IPS DF 6.9 (cell line): ENCODE measurements around the gene LTC4S.
"Not testable (repeated sequence)": the region's sequence is repeated elsewhere in the genome, so short reads cannot be mapped to it uniquely, and the experiment has no call there.

Source experiments
- DNase-seq: peaks from one replicate; pipeline ENCODE4 v3.0.0-alpha.2; 2013; ENCODE audit warnings: low read depth, low spot score
- H3K27ac ChIP-seq: one replicate; pipeline ENCODE4 v1.5.1; 2013; ENCODE audit warnings: low read length, control low read depth
- H3K27me3 ChIP-seq: 2 replicates; pipeline ENCODE4 v1.6.1; 2013; ENCODE audit warnings: mild to moderate bottlenecking, low read length; ENCODE audit not compliant: control insufficient read depth, insufficient read depth
- H3K36me3 ChIP-seq: 2 replicates; pipeline ENCODE4 v1.6.1; 2013; ENCODE audit warnings: low read length; ENCODE audit not compliant: control insufficient read depth, insufficient read depth
- H3K4me1 ChIP-seq: 2 replicates; pipeline ENCODE4 v1.6.1; 2013; ENCODE audit warnings: low read length; ENCODE audit not compliant: control insufficient read depth, insufficient read depth
- H3K4me3 ChIP-seq: 2 replicates; pipeline ENCODE4 v1.5.1; 2013; ENCODE audit warnings: mild to moderate bottlenecking, low read length
- H3K9me3 ChIP-seq: 2 replicates; pipeline ENCODE4 v1.6.1; 2013; ENCODE audit warnings: low read length, inconsistent platforms; ENCODE audit not compliant: control insufficient read depth, insufficient read depth
- WGBS: extraction: QIAGEN DNeasy Blood & Tissue Kit; methylation state at CpG from one replicate; pipeline ENCODE4 v1.1.7; 2013; ENCODE audit warnings: mixed read lengths, missing lambda C conversion rate; ENCODE audit not compliant: insufficient read length, insufficient coverage; 5-methylcytosine and 5-hydroxymethylcytosine counted together

The LTC4S gene

DNA sequence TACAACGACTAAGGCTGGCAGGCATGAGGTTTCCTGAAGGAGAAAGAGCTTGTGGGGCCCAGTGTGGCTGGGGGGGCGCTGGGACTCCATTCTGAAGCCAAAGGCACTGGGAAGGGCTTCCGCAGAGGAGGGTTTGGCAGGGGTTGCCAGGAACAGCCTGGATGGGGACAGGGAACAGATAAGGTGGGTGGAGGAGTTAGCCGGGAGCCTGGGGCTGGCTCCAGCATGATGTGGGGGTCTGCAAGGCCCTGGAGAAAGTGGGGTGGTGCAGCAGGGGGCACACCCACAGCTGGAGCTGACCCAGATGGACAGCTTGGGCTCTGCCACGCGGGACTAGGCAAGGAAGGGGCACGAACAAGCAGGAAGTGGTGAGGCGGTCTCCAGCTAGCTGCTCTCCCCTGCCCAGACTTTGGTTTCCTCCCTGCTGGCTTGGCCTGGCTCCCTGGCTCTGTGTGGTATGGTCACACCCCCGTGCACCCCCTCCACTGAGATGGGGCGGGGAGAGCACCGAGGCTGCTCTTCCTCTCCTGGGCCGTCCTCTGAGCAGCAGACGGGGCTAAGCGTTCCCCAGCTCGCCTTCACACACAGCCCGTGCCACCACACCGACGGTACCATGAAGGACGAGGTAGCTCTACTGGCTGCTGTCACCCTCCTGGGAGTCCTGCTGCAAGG is at the start of gene LTC4S:
TSS of gene LTC4S (plus strand) at position 519 of the 672 bp plus-strand sequence. CDS start at position 614, 95 bp downstream.
- Histone ChIP-seq H3K4me3 (no peak within 1 kb of the TSS), H3K27ac (no peak within 1 kb of the TSS), H3K27me3 (no peaks in the 10 kb centered on the region), H3K36me3 (peaks cover 7% of the 10 kb centered on the region), H3K4me1 (peaks cover 3% of the 10 kb centered on the region; the same call in 1 of the 2 replicates), H3K9me3 (no peaks in the 10 kb centered on the region)
- no CpG with 5 or more reads among the region's 19 CpGs for WGBS
- DNase-seq: no peak

DNA sequence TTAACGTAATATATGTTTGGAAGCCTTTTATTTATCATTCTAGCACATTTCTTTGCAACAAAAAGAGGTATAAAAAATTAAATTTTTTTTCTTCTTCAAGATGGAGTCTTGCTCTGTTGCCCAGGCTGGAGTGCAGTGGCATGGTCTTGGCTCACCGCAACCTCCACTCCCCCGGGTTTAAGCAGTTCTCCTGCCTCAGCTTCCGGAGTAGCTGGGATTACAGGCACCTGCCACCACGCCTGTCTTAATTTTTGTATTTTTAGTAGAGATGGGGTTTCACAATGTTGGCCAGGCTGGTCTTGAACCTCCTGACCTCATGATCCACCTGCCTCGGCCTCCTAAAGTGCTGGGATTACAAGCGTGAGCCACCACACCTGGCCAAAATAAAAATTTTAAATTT is 49.7 kb upstream of the LTC4S start:
- not testable (repeated sequence) for H3K27ac ChIP-seq, H3K4me1 ChIP-seq, H3K27me3 ChIP-seq, H3K4me3 ChIP-seq, H3K9me3 ChIP-seq, H3K36me3 ChIP-seq, DNase-seq
- WGBS: no CpG with 5 or more reads among the region's 7 CpGs

DNA sequence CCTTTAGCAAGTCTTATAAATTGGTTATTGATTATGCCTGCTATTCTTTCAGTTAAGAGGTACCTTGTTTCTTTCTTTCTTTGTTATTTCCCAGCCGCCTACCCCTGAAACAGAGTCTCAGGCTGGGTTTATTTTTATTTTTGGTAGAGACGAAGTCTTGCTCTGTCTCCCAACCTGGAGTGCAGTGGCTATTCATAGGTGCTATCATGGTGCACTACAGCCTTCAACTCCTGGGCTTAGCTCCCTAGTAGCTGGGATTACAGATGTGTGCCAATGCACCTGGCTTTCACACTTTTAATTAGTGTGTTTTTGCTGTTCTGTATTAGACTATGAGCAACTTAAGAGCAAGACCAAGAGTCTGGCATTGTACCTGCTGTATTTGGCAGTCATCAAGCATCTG is 46.9 kb upstream of the LTC4S start:
- no peak overlapping the region for H3K27ac ChIP-seq
- no peak overlapping the region for H3K4me3 ChIP-seq
- H3K27me3 ChIP-seq: no peaks in the 10 kb centered on the region
- DNase-seq: no peak
- no CpG with 5 or more reads among the region's 2 CpGs for WGBS
- no peaks in the 10 kb centered on the region for H3K9me3 ChIP-seq
- no peaks in the 10 kb centered on the region for H3K36me3 ChIP-seq
- H3K4me1 ChIP-seq: no peaks in the 10 kb centered on the region

GRCh38 chr5:179747811-179748210 is 46.0 kb upstream of the LTC4S start:
- Histone ChIP-seq H3K27ac (no peak overlapping the region), H3K9me3 (no peaks in the 10 kb centered on the region), H3K27me3 (no peaks in the 10 kb centered on the region), H3K4me1 (no peaks in the 10 kb centered on the region), H3K36me3 (no peaks in the 10 kb centered on the region), H3K4me3 (no peak overlapping the region)
- no peak for DNase-seq
- no CpG with 5 or more reads among the region's 3 CpGs for WGBS

- no peak for DNase-seq
- peaks cover 2% of the 10 kb centered on the region; the same call in 1 of the 2 replicates for H3K4me1 ChIP-seq
- no peaks in the 10 kb centered on the region for H3K27me3 ChIP-seq
- H3K27ac ChIP-seq: no peak overlapping the region
- H3K9me3 ChIP-seq: no peaks in the 10 kb centered on the region
- no CpG with 5 or more reads among the region's 8 CpGs for WGBS
- no peak overlapping the region for H3K4me3 ChIP-seq
- no peaks in the 10 kb centered on the region for H3K36me3 ChIP-seq
Observed at GRCh38 chr5:179749857-179750508, 43.8 kb upstream of the LTC4S start.

DNA sequence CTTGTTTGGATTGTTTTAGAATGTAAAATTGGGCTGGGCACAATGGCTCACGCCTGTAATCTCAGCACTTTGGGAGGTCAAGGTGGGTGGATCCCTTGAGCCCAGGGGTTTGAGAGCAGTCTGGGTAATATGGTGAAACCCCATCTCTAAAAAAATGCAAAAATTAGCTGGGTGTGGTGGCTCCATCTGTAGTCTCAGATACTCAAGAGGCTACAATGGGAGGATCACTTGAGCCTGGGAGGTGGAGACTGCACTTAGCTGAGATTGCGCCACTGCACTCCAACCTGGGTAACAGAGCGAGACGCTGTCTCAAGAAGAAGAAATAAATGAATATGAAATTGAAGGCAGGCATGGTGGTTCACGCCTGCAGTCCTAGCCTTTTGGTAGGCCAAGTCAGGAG is 39.8 kb upstream of the LTC4S start:
- no CpG with 5 or more reads among the region's 5 CpGs for WGBS
- H3K27ac ChIP-seq: no peak overlapping the region
- no peak for DNase-seq
- H3K27me3 ChIP-seq: no peaks in the 10 kb centered on the region
- peaks cover 2% of the 10 kb centered on the region; the same call in 1 of the 2 replicates for H3K4me1 ChIP-seq
- no peak overlapping the region for H3K4me3 ChIP-seq
- H3K36me3 ChIP-seq: no peaks in the 10 kb centered on the region
- no peaks in the 10 kb centered on the region for H3K9me3 ChIP-seq

DNA sequence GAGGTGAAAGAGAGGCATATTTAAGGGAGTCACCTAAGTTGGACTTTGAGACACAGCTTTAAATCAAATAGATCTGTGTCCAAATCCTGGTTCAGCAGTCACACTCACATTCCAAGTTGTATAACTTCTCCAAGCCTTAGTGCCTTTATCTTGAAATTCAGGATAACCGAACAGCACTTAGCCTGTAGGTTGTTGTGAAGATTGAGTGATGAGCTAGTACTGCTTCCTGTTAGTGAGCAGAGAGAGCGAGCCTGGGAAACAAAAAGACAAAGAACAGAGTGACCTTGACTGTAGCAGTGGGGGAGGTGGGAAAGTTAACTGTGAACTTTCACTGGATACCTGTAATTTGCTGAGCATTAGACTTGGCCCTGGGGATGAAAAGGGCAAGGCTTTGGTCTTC is 38.8 kb upstream of the LTC4S start:
- WGBS: no CpG with 5 or more reads among the region's 2 CpGs
- no peak overlapping the region for H3K27ac ChIP-seq
- no peak overlapping the region for H3K4me3 ChIP-seq
- peaks cover 2% of the 10 kb centered on the region; the same call in 1 of the 2 replicates for H3K4me1 ChIP-seq
- H3K36me3 ChIP-seq: no peaks in the 10 kb centered on the region
- no peak for DNase-seq
- no peaks in the 10 kb centered on the region for H3K27me3 ChIP-seq
- no peaks in the 10 kb centered on the region for H3K9me3 ChIP-seq

- Histone ChIP-seq H3K9me3 (no peaks in the 10 kb centered on the region), H3K4me1 (peaks cover 7% of the 10 kb centered on the region; the same call in 1 of the 2 replicates), H3K27ac (no peak overlapping the region), H3K4me3 (no peak overlapping the region), H3K36me3 (no peaks in the 10 kb centered on the region), H3K27me3 (no peaks in the 10 kb centered on the region)
- WGBS: no CpG with 5 or more reads among the region's 8 CpGs
- DNase-seq: no peak
Observed at GRCh38 chr5:179758955-179759354, 34.8 kb upstream of the LTC4S start.

DNA sequence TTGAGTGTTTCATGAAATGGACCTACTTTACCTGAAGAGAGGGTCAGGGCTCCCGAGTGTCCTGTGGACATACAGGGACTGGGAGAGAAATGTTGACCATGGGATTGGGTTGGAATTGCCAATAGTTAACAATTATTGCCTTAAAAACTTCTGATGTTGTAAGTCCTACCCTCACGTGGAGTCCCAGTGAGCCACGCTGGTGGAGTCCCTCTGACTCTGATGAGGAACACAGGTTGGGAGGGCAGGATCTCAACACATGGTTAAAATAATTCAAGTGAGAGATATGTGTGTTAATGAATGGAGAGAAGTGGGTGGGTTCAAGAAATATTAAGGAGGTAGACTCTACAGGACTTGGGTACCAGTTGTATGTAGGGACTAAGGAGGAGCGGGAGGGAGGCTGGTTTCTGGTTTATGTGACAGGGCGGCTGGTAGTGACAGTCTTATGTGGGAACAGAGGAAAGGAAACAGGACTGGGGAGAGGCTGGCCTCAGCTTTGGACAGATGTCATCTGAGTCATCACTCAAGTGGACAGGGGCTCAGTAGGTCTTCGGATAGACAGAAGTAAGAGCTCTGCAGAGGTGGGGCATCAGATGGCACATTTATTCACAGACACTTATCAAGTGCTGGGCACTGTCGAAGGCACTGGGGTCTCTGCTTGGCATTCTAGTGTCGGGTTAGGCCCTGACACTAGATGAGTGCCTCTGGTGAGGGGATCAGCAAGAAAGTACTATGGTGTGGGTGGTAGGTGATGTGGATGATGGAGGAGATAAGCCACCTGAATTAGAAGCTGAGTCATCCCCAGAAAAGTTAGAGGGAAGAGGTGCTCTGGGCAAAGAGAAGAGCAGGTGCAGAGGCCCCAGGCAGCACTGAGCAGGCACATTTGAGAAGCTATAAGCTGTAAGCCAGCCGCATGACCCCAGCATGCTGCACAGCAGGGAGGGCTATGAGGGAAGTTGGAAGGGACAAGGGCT is 33.9 kb upstream of the LTC4S start:
- Histone ChIP-seq H3K4me1 (peaks cover 5% of the 10 kb centered on the region; the same call in 1 of the 2 replicates), H3K36me3 (no peaks in the 10 kb centered on the region), H3K27ac (no peak overlapping the region), H3K4me3 (no peak overlapping the region), H3K9me3 (no peaks in the 10 kb centered on the region), H3K27me3 (no peaks in the 10 kb centered on the region)
- DNase-seq: no peak
- WGBS: no CpG with 5 or more reads among the region's 9 CpGs

DNA sequence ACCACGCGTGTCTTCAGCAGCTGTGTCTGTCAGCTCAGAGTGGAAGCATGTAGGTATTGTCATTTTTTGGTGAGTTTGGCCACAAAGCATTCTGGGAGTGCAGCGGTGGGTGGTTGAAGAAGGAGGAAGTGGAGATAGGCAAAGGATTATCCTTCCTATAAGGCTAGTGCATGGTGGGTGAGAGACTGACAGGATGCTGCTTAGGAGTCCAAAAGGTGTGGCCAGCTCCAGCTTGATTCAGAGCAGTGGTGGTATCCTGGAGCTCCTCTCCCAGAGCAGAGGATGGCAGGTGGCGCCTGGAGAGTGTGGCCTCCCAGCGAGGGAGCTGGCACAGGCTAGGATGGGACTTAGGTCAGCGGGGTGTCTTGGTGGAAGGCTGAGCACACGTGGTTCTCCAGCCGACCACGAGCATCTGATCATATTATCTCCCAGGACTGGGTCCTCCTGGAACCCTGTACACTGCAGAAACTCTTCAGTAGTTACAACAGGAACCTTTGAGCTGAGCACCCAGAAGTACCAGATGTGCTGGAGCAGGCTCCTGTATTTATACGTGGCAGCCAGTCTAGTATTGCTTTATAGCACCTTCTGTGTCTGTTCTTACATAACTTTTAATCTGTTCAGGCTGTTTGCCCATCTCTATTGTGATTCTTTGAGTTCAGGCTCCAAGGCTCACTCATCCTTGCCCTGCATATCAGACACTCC is 31.6 kb upstream of the LTC4S start:
- H3K4me1 ChIP-seq: 0 out of 2 replicates have a peak, but pooled peaks cover 5% of the 10 kb centered on the region
- no peak overlapping the region for H3K27ac ChIP-seq

More for the DNA sequence above, 31.6 kb upstream of the LTC4S start:
- 0 out of 2 replicates have a peak, but pooled peaks cover 8% of the 10 kb centered on the region for H3K36me3 ChIP-seq
- no peaks in the 10 kb centered on the region for H3K27me3 ChIP-seq
- WGBS: no CpG with 5 or more reads among the region's 10 CpGs
- no peak for DNase-seq
- no peaks in the 10 kb centered on the region for H3K9me3 ChIP-seq
- H3K4me3 ChIP-seq: no peak overlapping the region
